Subcutaneous adipose tissue (tissue), 4 donors: ENCODE data around the gene PHLDB1. TPM values are rescaled to one million over a fixed set of nuclear protein-coding genes. Genes with fewer than 3 reads are reported as not detected.

Source experiments
- total RNA-seq, 4 donors: library from RNA; depleted of rRNA; stranded (reverse); fragments of >200 nt; gene quantifications; one replicate each; pipeline ENCODE4 v1.1.0, GENCODE V29; 2016
- TF ChIP-seq, protein P1 (sequence below): fragments of 450-650 bp; IDR thresholded peaks from one replicate; pipeline ENCODE4 v1.5.1; 2016; ENCODE audit warnings: low read depth, mild to moderate bottlenecking, control low read depth, antibody characterized with exemption, moderate library complexity

Gene PHLDB1
- total RNA-seq, 4 donors from 2014 or later, result 137 to 535 (median 197) TPM

DNA sequence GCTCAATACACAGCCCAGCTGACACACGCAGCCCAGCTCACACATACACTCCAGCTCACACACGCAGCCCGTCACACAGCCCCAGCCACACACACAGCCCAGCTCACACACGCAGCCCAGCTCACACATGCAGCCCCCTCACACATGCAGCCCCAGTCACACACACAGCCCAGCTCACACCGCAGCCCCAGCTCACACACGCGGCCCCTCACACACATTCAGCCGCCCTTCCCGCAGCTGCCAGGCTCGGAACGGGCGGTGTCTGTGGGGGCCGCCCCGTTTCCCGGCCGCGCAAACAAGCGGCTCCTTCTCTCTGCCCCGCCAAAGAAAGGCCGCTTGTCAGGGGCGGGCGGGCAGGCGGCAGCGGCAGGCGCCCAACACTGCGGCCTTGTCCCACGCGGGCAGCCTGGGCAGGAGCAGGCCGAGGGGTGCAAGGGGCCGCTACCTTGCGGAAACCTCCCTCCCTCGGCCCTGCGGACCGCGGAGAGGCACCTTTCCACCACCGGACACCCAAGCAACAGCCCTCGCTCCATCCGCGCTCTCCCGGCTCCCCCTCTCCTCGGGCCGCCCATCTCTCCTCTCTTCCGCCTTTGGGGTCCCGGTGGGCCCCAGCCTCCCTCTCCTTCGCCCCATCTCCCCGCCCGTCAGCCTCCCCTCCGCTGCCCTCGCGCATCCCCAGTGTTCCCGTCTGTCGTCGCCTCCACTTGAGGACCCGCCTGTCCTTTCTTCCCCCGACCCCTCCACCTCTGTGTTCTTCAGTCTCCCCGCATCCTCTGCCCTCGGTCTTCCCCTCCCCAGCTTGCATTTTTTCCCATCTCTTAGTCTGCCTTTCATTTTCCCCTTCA, 2.2 kb downstream of the PHLDB1 start:
- TF ChIP-seq, protein P1, sequence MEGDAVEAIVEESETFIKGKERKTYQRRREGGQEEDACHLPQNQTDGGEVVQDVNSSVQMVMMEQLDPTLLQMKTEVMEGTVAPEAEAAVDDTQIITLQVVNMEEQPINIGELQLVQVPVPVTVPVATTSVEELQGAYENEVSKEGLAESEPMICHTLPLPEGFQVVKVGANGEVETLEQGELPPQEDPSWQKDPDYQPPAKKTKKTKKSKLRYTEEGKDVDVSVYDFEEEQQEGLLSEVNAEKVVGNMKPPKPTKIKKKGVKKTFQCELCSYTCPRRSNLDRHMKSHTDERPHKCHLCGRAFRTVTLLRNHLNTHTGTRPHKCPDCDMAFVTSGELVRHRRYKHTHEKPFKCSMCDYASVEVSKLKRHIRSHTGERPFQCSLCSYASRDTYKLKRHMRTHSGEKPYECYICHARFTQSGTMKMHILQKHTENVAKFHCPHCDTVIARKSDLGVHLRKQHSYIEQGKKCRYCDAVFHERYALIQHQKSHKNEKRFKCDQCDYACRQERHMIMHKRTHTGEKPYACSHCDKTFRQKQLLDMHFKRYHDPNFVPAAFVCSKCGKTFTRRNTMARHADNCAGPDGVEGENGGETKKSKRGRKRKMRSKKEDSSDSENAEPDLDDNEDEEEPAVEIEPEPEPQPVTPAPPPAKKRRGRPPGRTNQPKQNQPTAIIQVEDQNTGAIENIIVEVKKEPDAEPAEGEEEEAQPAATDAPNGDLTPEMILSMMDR, result no peak

DNA sequence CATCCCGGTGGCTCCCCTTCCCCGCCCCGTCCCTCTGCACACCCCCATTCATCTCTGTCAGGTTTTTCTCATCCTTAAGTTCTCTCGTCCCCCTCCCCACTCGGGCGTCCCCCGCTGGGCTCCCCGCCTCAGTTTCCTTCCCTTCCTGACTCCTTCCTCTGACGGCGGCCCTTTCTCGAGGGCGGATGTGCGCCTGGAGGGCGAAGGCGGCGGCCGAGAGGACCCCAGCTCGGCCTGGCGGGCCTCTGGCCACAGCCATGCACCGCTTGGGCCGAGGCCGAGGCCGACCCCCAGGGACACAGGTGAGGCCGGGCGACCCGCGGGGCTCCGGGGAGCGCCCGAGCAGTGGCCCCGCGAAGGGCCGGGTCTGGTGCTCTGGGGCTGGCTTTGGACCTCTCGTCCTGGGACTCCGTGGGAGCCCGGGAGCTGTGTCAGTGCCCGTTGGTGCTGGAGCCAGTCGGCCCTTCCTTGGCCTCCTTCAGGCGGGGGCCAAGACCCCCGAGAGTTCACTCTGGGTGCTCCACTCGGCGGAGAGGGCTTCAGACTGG, 2.9 kb downstream of the PHLDB1 start:
- TF ChIP-seq, protein P1, result no peak

DNA sequence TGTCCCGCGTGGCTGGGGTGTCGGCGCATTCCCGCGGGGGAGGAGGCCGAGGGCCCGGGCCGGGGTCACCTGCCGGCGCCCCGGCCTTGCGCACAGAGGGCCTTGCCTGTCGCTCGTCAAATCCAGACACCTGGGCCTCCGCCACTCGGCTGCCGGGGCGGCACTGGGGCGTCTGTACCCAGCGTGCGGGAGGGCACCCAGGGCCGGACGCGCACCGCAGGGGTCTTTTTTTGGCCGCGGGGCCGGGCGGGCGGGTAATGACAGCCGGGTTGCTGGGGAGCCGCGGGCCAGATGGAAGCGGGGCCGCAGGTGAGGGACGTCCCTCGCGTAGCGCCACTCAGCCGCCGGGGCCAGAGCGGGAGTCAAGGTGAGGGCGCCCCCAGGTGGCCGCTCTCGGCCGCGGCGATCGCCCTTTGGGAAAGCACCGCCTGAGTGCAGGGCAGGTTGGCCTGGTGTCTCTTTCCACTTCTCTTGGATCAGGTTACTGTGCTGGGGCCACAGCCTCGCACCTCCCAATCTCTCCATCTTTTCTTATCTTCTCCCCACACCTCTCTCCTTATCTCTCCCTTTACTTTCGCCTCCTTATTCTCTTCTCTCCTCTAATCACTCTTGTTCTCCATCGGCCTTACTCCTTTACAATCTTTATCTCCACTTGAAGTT, 3.5 kb downstream of the PHLDB1 start:
- TF ChIP-seq, protein P1, result no peak

DNA sequence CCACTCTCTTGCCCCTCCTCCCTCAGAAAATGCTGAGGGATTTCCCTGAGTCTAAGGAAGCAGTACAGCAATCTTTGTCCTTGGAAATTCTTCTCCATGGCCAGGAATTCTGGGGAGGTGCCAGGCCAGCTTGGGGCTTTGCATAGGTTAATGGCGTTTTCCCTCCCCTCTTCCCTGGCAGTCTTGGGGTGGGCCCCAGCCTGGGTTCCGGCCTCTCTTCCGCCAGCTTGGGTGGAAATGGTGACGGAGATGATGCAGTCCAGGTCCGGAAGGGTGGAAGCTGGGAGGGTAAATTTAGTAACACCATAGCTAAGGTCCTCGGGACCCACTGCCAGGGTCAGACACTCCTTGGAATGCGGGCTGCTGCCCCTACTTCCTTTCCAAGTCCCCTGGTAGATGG, 5.0 kb downstream of the PHLDB1 start:
- TF ChIP-seq, protein P1, result no peak

DNA sequence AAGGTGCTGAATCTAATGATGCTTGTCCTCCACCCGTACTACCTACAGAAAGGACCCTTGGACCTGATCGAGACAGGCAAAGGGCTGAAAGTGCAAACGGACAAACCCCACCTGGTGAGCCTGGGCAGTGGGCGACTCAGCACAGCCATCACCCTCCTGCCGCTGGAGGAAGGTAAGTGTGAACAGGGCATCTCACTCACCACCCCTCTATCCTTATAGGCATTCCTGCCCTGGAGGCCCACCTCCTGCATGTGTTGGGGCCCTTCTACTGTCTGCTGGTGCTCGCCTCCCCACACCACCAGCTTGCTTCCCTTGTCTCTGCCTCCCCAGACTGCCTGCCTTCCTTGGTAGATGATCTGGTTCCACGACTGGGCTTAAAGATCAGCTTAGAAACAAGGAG, 7.1 kb downstream of the PHLDB1 start:
- TF ChIP-seq, protein P1, result no peak

DNA sequence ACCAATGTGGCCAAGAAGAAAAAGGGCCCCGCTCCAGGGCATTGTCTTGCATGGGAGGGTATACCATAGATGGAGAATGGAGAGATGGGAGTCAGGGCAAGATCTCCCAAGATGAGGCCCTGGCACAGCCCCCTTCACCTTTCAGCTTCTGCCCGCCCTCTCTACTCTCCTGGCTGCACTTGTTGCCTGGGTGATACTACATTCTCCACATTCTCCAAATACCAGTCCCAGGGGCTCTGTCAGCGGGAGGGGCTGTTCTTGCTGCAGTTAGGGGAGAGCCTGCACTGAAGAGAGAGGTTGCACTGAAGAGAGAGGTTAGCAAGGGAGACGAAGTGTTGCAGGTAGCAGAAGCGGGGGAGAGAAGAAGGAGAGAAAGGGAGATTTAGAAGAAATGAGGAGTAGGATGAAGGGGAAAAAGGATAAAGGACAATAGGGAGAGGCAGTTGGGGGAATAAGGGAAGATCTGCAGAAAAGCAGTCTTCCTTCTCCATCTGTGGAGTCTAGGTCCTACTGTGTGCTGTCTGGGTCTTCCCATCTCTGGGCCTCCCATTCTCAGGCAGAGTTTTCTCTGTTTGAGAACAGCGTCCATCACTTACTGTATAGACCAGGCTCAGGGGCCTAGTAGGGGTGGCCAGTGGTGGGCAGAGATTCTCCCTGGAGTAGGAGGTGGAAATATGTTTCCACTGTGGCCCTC, 8.0 kb downstream of the PHLDB1 start:
- TF ChIP-seq, protein P1, result no peak

DNA sequence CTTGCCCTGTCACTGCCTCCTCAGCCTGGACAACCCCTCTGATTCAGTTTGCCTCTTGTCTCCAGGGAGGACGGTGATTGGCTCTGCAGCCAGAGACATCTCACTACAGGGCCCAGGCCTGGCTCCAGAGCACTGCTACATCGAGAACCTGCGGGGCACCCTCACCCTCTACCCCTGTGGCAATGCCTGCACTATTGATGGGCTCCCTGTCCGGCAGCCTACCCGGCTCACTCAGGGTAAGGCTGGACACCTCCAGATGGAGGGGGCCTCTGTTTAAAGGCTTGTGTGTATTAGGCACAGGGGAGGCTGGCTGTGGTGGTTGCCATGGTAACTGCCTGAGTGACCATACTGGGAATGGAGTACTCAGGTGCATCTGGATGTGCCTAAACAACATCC, 8.6 kb downstream of the PHLDB1 start:
- TF ChIP-seq, protein P1, result no peak
